GM19468 (cell line): ENCODE measurements around the gene GPR45.

Experiments
- ATAC-seq: cut with Tn5 transposase; IDR thresholded peaks from one replicate; pipeline ENCODE4 v1.9.1; 2021; ENCODE audit warnings: mild to moderate bottlenecking, moderate library complexity, moderate number of reproducible peaks; ENCODE audit not compliant: unreplicated experiment; ENCODE audit errors: extremely low read depth

The GPR45 gene

DNA sequence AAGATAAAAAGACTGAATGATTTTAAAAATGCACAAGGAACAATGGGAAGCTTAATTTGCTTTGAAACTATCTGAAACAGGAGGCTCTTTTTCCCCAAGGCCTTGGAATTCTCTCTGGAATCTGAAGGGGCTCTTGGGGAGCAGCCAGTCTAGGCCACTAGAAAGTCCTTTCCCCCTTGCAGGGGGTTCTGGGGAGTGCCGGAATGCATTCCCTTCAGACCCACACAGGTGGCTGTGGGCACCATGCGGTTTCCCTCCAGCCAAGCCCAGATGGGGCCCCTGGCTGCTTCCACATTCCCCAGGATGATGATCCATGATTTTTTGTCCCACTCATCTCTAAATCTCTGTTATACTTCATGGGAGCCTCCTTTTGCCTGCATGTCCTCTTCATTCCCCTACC lies 10.7 kb downstream of the GPR45 start:
- no peak for ATAC-seq

DNA sequence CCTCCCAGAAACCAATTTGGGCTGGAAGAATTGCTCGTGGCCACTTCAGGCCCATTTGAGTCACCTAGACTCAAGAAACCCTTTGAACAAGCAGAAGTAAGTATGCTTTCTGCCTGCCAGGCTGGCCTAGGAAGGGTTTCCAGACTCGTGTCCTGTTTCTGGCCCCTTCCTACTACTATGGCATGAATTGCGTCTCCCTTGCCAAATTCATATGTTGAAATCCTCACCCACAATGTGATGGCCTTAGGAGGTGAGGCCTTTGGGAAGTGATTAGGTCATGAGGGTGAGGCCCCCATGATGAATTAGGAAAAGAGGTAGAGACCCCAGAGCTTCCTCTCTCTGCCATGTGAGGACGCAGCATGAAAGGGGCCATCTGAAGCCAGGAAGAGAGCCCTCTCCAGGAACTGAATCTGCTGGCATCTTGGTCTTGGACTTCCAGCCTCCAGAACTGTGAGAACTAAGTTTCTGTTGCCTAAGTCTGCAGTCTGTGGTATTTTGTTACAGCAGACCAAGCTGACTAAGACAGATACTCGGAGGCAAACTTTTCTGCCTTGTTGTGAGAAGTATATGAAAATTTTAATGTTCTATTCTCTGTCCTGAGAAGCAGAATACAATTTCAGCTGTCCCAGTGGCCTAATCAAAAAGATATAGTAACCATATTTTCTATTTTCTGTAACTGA lies 13.1 kb downstream of the GPR45 start:
- ATAC-seq, result no peak

DNA sequence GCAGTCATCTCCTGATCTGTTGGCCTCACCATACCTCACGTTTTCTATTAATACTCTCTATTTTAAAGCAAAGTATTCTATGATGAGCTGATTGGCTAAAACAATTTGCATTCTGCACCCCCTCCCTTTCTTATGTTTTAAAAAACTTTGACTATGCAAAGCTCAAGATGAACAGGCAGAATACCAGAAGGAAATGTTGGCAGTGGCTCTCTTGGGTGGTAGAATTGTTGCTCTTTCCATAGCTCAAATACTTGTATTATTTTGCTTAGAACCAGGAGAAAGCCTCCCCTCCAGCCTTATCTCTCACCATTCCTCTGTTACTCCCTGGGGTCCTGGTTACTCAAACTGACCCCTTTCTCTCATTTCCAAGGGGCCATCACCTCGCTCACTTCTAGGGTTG lies 14.4 kb downstream of the GPR45 start:
- no peak for ATAC-seq

DNA sequence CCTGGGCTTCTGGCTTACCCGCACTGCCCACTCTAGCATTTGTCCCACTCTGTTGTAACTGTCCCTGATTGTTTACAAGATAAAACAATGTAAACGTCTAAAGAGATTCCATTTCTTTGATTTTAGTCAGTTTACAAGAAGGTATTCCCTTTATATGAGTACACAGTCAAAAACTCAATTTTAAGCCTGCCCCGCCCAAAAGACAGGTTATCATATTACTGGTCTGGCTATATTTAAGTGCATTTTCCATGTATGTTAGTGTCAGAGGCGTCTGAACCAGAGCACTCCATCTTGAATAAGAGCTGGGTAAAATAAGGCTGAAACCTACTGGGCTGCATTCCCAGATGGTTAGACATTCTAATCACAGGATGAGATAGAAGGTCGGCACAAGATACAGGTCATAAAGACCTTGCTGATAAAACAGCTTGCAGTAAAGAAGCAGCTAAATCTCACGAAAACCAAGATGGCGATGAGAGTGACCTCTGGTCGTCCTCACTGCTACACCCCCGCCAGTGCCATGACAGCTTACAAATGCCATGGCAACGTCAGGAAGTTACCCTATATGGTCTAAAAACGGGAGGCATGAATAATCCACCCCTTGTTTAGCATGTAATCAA lies 15.0 kb downstream of the GPR45 start:
- no peak for ATAC-seq

DNA sequence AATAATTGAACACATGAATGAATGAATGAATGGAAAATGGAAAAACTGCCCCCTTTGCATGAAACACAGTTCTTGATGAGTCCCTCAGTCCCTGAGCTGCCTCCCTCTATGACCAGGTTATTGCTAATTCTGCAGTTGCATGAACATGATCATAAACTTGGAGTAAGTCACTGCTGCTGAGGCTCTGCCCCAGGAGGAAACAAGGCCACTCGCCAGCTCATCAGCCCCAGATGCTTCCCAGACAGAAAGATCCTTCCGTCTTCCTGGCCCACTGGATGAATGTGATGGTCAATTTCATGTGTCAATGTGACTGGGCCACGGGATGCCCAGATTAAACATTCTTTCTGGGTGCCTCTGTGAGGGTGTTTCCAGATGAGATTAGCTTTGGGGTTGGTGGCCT lies 16.4 kb downstream of the GPR45 start:
- ATAC-seq, result no peak

DNA sequence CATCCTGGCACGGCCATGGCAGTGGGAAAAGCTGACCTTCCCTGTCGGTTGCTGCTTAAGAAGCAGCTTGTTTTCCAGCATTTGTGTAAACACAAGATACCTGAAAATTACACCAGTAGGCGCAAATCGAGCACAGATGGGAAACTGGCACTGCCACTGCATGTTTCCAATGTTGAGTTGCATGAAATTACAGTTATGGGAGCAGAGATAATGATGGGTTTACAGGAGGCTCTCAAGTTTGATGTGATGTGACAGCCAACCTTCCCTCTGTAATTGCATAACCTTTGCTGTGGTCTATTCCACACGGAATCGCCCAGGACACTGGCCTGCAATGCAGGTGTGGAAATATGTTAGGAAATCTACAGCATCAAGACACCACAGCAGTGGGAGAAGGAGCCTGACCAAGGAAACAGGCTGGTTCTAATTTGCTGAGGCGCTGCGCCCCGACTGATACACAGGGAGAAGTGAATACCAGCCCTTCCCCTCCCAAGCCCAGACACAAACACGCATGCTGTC lies 17.4 kb downstream of the GPR45 start:
- no peak for ATAC-seq

DNA sequence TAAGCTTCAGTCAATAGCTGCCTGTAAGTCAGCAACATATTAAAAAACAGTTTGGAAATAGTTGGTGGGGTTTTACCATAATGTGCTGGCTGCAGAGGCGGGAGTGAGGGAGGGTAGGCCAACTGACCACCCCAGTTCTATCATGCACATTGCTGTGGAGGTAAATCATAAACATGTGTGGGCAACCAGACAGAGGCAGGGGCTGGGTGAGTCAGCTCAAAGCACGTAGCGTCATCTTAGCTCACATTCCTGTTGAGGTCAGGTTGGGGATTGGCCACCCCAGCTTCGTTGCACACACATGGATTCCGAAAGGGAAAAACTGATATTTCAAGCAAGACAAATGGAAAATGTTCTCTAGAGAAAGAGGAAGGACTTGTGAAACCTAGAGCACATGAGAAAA lies 19.5 kb downstream of the GPR45 start:
- ATAC-seq, result no peak

DNA sequence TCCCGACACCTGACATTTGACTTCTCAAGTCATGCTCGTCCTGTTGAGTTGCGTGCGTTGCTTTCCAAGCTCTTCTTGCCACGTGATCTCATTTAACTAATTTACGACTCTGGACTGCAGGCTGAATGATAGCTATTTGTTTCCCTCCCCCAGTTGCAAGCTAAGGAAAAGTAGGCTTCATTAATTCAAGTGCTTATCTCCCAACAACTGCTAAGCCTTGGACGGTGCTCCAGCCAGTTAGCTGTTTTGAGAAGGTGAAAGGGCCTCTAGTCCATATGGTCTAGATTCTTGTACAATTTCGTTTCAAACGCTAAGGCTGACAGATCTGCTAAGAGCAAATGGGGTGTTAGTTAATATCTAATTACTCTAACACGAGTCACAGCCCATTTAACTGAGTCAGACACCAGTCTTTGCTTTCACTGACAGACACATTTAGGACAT lies 21.1 kb downstream of the GPR45 start:
- no peak for ATAC-seq

DNA sequence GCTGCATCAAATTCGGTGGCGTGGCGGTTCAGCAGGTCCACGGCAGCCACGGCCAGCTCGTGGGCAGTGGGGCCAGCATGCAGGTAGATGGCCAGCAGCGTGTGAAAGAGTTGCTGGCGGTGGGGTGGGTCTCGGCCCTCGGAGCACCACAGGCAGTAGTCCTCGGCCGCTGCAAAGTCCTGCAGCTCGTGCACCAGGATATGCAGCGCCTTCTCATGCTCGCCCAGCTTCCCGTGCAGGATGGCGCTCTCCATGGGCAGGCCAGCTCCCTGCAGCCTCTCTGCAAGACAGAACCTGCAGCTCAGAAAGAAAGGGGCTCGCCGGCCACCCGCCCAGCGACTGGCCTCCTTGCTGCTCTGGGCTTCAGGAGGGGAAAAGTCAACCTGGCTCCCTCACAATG lies 27.9 kb downstream of the GPR45 start:
- ATAC-seq, result no peak

DNA sequence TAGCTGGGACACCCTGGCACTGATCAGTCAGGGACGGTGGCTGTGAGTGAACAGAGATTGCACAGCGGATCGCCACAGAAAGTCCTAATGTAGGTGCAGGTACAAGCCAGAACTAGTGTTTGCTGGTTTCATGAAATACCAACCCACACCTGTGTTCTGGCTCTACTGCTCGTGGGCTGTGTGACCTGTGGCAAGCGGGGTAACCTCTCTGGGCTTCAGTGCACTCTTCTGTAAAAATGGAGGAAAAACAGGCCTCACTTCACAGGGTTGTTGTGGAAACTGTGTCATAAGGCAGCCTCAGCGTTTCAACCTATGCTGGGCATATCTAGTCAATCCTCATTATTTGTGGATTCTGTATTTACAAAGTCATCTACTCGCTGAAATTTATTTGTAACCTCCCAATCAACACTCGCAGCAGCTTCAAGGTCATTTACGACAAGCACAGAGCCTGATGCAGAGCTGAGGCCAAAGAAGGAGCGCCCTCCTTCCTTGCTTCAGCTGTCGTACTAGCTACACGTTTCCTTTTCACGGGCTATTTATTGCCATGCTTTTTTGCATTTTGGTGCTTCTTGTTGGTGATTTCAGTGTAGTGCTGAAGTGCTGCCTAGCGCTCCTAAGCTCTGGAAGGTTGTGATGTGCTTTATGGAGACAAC lies 30.0 kb downstream of the GPR45 start:
- ATAC-seq, result no peak

DNA sequence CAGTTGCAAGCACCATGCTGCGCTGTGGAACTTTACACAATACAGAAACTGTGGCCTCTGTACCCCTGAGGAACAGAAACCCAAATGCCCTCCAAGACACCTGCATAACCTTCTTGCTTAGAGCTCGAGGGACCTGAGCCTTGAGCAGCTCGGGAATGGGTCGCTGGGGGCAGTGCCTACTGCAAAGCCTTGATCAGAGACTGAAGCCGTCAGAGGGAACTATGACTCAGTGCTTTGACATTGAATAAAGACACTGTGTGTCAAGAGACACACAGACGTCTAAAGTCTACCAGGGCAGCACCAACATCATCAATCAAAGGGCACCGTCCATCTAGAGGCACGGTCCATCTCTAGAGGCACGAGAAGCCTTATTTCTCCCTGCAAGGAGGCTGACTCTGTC lies 30.6 kb downstream of the GPR45 start:
- no peak for ATAC-seq

DNA sequence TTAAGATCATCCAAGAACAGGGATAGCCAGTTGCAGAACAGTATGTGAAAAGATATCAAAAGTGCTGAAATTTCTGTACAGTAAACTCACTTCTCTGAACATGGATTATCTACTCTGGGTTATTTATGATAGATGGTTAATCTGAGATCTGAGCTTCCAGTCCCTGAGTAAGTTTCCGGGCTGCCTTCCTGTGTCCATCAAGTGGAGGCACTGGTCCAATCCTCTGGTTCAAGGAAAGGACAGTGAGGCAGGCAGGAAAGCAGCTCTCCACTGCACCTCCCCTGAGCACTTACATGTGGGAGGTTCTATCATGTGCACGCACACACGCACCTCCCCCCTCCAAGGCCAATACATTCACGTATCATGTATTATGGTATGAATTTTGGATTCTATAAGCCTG lies 32.5 kb downstream of the GPR45 start:
- no peak for ATAC-seq

DNA sequence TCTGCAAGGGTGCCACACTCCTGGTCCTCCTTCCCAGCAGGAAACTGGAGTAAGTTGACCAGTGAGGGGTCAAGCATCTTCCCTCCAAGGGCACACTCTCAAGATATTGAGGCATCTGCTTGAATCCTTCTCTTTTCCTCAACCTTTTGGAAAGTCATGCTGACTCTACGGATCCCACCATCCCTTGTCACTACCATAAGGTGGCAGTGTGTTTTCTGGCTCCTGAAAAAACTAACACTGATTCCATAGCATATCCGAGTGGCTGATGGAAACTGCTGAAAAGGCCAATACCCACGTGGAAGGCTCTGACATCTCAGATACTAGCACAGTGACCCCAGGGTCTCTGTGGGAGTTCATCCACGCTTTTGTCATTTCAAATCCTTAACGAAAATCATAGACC lies 37.1 kb downstream of the GPR45 start:
- no peak for ATAC-seq

DNA sequence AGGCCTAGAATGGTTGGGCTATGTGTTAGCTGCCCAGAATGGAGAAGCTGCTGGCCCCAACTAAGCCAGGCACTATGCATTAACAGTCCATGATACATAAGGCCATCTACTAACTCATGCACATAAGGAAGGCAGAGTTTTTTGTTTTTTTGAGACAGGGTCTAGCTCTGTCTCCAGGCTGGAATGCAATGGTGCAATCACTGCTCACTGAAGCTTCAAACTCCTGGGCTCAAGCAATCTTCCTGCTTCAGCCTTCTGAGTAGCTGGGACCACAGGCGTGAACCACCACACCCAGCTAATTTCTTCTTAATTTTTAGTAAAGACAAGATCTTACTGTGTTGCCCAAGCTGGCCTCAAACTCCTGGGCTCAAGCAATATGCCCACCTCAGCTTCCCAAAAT lies 37.6 kb downstream of the GPR45 start:
- no peak for ATAC-seq

DNA sequence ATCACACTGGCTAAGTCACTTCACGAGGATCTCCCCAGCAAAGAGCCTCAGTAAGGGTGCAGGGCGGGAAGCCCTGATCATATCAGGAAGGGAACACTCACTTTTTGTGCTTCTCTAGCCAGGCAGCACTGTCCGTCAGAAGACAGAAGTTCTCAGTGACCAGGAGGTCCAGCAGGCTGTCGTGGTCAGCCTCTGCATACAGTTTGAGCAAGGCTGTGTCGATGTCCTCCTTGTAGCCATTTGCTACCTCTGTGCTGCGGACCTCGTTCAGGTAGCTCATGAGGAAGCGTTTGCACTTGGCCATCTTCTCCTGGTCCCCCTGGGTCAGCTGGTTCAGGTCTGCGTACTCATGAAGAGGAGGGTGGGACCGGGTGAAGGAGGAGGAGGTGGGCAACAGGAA lies 38.7 kb downstream of the GPR45 start:
- ATAC-seq, result no peak

DNA sequence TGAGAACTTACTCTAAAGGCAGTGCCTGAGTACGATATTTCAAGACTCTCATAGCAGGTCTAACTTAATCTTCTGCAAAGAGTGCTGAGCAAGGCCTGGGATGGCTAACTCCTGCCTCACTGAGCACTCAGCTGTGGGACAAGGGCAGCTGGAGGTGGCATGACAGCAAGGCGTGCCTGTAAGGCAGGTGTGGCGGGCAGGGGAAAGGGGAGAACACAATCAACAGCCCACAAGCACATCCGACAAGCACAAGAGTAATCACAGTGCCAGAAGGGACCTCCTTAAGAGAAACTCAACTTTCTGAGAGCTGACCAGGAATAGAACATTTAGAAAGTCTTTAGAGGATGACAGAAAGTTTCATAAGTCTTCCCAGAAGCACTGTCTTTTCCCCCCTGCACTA lies 42.0 kb downstream of the GPR45 start:
- ATAC-seq, result no peak

DNA sequence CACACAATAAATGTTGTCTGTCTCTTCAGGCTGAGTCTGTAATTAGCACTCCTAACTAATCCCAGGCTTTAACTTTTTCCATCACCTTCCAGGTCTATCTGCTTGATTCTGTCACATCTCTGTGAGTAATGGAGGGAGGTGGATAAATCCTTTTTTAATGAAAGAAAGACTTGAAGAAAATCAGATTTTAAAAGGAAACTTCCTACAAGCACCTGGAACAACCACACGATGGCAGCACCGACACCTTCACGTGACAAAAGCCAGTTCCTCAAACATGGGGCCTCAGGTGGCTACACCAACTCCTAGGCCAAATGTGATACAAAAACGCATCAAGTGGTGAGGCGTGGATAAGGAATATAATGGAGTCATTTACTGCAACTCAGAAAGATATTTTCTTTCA lies 46.1 kb downstream of the GPR45 start:
- no peak for ATAC-seq

DNA sequence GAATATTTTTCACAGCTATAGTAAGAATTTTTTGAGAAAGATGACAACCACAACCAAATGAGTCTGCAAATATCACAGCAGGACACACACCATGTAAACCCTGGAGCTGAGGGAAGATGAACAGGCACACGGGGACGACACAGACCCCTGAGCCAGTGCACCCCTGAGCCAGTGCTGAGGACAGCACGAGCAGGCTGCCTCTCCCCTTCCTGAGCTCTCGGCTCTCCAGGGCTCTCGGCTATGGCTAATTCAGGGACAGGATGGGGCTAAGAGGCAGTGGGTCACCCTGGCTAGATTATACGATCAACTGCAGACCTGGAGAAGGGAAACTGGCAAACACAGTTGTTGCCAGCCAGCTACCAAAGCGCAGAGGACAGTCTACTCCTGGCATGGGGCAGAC lies 46.6 kb downstream of the GPR45 start:
- no peak for ATAC-seq

DNA sequence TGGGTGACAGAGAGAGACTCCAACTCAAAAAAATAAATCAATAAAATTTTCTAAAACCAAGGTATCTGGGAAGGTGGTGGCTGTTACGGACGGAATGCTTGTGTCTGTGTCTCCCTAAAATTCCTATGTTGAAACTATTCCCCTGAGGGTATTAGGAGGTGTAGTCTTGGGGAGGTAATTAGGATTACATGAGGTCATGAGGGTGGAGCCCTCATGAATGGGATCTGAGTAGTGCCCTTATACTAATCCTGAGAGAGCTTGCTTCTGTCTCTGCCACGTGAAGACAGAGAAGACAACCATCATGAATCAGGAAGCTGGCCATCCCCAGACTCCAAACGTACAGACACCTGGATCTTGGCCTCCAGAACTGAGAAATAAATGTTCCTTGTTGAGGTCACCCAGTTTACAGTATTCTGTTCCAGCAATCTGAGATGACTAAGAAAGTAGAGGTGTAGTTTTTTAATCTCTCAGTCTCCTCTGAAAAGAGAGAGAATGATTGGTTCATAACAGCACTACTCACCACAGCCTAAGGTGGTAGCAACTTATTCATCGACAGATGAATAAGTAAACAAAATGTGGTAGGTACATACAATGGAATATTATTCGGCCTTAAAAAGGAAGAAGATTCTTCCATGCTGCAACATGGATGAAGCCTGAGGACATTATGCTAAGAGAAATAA lies 49.6 kb downstream of the GPR45 start:
- no peak for ATAC-seq

DNA sequence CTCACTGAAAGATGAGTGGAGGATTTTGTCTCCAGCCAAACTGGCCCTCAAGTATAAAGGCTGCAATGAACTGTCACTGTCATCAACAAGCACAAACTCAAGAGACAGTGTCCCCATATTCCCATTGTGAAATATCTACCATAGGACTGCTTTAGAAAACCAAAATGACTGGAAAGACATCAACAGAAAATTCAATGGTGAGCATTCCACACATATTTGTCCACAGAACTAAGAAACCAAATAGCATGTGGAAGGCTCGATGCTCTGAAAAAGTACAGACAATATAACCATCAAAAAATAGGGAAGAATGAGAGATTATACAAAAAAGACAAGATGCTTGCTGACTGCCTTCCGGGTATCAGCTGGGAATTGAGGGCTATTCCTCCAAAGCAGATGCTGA lies 50.4 kb downstream of the GPR45 start:
- no peak for ATAC-seq
